SHP77 (cell line): ENCODE measurements around the gene INAFM2.
A peak's percentile ranks its signal among the peaks of the same experiment; 100 is the strongest.

Experiments used
- DNase-seq, 2 experiments: peaks; one replicate each; lab custom pipeline; 2025; lab: John Stamatoyannopoulos, UW

INAFM2 gene

DNA sequence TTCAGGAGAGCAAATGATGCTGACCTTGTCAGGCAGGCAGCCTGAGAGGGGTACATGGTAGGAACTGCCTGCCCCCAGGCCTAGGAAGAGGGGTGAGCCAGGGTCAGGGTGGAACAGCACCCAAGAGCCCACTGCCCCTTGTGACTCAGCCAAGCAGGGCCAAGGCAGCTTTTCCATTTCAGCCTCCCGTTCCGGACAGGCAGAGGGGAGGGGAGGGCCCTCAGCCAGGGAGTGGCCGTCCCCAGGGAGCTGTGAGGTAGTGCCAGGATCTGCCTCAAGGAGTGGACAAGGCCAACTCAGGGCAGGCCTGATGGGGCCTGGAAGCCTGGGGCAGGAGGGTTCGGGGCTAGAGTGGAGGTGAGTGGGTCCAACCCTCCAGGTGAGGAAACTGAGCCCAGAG is 35.5 kb upstream of the INAFM2 start:
- DNase-seq = no peak

DNA sequence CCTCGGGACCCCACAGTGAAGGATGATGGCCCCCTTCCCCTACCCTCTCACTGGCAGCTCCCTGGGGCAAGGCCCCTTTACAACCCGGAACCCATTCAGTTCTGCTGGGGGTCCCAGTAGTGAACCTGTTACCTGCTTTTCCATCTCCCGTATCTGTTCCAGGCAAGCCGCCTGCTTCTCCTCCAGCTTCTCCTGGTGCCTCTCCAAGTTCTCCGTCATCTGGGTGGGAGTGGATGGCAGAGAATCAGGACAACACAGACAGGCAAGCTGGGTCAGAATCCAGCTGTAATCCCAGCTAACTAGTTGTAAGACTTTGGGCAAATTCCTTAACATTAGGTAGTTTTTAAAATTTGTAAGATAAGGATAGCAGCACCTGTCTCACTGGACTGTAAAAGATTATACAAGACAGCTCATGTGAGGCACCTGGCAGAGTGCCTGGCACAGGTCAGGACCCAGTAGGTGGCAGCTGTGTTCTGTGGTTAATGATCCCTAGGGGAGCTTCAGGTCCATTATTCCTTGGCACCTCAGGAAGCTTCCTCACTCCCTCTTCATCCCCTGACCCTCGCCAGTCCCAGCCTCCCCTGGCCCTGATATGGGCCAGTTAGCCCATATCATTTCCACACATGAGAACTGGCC is 34.2 kb upstream of the INAFM2 start:
- peak in 1 of 2 experiments; percentile 37 for DNase-seq

DNA sequence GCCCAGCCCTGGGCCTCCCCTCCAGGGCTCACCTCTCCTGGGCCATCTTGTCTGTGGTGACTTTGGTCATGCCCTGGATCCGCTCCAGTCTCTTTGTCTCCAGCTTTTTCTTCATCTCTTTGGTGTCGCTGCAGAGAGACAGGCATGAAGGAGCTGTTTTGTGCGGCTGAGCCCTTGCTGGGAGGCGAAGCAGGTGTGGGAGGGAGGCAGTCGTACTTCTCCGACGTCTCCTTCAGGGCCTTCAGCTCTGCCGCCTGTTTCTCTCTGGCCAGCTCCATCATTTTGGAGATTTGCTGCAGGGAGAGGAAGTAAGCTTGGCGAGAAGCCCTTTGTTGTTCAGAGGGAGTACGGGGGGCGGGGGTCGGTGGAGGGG is 33.0 kb upstream of the INAFM2 start:
- no peak for DNase-seq

DNA sequence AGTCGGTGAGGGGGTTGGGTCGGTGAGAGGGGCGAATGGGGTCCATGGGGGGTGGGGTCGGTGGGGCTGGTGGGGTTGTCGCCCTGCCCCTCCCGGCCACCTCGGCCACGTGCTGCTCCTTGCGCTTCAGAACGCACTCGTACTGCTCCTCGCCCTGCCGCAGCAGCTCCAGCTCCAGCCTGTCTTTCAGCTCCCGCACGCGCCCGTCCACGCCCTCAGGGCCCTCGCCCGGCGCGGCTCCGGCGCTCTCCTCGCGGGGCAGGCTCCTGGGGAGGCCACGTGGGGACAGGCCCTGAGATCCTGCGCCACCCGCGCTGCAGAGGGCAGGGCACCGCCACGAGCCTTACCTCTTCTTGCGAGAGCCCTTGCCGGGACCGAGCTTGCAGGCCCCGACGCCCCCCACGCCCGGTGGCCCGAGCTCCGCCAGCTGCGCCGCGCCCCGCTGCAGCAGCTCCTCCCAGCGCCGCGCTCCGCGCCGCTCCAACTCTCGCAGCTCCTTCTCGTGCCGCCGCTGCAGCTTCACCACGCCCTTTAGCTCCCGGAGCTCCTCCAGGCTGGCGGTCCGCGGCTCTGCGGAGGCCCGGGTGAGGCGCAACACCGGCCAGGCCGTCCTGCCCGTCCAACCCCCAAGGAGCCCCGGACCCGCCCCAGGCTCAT is 32.4 kb upstream of the INAFM2 start:
- DNase-seq = peak; percentile 49 to 75

DNA sequence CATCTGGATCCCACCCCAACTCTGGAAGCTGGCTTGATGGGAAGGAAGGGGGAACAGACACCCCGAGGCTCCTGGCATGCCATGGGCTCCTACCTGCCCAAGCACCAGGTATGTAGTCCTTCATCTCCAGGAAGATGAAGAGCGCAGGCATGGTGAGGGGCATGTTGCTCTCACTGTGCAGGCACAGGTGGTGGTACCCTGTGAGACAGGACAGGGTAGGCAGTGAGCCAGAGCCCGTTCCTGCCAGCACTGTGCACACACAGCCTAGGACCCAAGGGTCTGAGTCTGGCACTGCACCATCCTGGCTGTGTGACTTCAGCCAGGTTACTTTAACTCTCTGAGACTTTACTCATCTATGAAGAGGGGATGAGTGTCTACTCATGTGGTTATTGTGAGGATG is 31.2 kb upstream of the INAFM2 start:
- no peak for DNase-seq

DNA sequence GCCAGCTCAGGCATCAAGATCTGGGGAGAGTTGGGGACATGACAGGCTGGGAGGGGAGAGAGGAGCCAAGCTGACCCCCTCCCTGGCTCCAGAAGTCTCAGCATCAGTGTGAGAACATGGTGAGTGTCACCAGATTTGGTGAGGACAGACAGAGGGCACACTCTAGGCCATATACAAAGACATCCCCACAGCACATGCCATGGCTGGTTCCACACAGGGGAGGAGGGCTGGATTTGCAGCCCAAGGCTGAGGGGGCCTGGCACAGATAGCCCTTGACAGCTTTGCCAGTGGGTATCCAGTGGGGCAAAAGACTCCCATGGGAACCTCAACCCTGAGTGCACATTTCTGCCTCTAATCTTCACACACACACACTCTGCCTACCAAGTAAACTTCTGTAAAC is 30.5 kb upstream of the INAFM2 start:
- DNase-seq = no peak

DNA sequence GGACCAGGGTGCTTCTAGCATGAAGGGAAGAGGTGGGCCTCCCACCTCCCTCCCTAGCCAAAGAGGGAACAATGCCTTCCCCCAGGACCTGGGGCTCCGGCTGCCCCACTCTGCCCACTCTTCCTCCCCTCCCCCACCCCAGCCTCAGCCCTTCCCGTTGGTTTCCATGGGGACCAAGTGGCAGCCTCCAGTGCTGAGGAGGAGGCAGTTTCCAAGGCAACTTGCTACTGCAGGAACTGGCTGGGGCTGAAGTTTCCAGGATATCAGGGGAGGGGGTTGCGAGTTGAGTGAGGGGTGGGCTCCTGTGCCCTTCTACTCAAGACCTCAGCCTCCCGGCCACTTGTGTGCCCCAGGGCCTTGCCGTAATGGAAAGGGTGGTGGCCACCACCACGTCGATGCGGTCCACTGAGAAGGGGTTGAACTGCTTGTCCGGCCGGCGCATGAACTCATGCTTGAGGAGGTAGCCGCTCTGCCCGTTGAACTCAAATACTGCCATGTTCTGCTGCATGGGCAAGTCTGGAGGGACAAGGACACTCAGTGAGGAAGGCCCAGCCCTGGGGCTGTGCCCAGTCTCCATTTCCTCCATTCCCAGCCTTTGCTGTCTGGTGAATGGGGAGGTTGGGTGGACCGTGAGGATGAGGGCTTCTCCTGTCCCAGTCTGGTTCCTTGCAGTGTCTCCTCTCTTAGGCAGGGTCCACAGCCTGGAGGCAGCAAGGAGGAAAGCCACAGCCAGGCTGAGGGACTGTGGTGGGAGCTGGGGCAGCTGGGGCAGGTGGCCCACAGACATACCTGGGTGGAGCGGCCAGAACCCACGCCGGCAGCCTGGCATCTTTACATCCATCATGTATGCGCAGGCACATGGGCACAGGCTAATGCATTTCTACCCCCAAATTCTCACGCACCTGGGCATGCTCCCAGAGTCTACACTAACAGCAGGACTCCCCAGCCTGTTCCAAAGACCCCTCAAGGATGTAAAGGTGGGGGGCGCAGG is 29.3 kb upstream of the INAFM2 start:
- no peak for DNase-seq

DNA sequence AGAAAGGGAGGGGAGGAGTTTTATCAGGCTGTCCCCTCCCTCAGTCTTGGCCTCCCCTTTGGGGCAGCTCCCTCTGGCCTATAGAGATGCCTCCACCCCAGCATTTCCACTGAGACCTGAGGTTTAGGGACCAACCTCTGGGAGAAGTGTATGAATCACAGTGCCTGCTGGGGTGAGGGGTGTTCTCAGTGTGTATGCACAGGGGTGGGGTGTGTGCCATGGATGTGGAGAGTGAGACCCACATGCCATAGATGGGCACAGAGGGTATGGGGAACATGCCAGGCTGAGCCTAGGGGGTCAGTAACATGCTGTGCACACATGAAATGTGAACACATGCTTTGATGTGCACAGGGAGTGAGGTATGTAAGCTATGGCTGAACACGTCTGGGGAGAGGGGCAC is 28.2 kb upstream of the INAFM2 start:
- DNase-seq = no peak

DNA sequence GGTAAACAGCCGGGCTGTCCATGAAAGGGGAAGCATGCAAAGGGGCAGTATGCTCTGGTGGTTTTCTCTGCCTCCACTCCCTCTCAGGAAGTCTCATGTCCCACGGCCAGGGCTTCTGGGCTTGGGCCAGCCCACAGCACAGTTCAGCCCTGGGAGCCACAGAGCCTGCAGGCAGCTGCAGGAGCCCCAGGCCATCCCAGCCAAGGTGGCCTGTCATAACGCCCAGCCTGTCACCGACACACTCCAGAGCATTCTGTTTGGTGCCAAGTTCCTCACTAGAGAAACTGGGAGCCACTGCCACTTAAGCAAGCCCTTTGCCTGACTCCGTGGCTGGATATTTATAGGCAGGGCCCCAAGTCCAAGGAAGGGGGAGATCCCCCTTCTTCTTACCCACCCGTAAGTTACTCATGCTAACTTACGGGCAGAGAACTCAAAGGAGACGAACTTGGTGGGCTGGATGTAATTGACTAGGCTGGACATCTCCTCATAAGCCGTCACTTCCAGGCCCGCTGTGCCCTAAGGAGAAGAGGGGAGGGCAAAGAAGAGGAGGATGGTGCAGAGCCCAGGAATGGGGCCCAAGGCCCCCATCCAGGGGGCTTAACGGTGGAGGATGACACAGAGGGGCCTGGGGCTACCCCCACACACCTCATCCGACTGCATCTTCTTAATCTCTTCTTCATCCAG is 27.5 kb upstream of the INAFM2 start:
- DNase-seq = no peak

DNA sequence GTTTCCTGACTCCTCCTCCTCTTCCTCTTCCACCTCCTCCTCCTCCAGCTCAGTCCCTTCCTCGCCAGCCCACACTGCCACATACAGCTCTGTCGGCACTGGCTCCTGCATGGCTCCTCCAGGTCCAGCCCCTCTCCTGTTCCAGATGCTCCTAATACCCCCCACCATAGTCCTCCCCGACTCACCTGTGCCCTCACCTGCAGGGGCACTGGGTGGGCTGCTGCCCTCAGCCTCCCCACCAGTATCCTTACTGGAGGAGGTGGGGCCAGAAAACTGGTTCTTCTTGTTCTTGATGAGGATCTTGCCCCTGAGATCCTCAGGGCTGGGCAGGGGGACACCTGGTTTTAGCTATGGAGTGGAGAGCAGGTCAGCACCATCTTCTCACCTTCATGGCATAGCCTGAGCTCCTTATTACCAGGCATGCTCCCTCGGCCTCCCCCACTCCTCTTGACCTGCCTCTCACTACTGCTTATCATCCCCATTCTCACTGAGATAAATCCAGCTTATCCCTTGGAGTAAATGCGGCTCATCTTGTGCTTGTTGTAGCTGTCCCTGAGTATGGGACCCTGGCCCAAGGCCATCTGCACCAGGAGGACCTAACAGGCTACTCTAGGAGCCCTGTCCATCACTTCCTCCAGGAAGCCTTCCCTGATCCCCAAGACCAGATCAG is 26.8 kb upstream of the INAFM2 start:
- no peak for DNase-seq

DNA sequence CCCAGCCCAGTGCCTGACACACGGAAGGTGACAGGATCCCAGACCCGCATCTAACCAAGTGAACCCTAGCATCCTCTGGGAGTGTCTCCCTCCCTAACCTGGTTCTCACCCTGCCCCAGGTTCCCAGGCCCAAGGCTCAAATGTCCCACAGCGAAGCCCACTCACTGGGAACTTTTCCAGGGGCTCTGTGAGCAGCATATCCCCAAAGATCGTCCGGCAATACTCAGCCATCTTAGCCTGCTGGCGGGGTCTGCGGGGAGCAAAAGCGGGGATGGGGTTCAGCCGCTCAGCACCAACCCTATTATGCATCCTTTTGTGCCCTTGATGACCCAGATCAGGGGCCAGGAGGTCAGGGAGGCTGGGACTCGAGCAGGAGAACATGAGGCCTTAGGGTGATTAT is 26.1 kb upstream of the INAFM2 start:
- DNase-seq = no peak

DNA sequence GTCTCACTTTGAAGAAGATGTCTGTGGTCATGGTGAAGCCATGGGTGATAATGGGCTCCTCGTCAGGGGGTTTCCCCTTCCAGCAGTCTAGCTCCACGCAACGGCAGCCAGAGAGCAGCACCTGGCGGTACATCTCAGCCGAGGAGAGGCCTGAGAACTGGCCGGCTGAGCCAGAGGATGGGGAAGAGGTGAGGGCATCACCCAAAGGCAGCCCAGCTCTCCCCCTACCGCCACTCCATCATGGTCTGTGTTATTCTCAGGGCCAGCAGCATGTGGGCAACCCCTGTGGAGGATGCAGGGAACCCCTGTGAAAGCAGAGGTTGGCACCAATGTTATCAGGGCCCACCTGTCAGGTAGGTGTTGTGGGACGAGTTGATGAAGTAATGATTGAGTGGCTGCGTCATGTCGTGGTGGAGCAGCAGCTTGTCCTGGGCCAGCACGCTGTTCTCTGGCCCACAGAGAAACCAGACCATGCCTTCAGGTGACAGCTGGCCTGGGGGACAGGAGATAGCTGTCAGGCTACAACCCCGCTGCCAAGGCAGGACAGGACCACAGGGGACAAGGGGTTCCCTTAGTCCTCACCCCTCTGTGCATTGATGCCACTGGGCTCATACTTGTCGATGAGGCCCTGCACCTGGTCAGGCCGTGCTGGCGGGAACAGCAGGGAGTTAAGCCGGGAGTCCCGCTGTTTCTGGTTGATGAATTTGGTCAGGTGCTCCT is 25.1 kb upstream of the INAFM2 start:
- no peak for DNase-seq

DNA sequence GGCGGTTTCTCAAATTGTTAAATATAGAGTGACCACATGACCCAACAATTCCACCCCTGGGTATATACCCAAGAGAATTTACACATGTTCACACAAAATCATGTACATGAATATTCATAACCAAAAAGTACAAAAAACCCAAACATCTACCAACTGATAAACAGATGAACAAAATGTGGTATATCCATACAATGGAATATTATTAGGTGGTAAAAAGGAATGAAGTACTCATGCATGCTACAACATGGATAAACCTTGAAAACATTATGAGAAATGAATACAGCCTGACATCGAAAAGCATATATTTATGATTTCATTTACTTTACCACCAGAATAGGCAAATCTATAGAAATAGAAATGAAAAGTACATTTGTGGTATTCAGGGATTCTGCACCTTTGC is 23.1 kb upstream of the INAFM2 start:
- DNase-seq = no peak

DNA sequence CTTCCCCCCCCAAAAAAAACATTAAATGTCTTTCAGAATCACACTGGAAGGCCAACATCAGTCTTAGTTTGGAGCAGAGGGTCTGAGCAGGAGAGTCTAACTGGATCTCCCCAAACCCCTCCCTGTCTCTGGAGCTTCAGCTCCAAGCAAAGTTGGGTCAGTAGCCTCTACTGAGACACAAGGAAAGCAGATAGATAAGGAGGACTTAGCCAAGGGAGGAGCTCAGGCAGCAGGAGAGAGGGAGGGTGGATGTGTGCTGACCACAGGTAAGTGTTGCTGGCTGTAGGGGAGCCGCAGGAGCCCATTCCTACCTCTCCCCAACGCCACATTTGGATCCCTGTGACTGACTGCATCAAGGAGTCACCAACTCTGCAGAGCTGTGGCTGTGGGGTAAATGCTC is 22.7 kb upstream of the INAFM2 start:
- DNase-seq = no peak

DNA sequence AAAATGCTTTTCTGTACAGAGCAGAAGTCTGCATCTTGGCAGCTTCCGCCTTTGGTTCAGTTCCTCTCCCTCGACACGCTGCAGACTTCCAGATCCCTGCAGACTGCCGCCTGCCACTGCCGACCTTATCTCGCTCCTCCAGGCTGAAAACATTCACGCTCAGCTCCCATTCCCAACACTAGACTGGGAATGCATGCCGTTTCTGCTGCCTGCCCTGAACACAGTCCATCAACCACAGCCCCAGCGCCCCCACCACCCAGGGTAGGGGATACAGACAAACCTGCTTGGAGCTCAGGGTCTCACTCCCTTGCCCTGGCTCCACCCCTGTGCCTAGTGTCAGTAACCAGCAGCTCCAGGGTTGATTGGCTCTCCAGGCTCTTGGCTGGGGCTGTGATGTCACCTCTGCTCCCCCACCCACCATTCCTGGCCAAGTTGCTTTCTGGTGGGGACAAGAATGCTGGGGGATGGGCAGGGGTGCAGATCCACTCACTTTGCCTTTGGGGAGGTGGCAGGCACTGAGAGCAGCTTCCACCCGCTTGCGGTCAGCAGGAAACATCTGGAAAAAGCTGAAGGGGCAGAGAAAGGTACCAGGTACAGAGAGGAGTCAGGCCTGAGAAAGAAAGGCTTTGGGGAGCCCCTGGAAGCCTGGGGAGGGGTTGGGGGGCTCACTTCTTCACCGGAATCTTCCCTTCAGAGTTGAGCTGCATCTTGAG is 21.9 kb upstream of the INAFM2 start:
- no peak for DNase-seq

DNA sequence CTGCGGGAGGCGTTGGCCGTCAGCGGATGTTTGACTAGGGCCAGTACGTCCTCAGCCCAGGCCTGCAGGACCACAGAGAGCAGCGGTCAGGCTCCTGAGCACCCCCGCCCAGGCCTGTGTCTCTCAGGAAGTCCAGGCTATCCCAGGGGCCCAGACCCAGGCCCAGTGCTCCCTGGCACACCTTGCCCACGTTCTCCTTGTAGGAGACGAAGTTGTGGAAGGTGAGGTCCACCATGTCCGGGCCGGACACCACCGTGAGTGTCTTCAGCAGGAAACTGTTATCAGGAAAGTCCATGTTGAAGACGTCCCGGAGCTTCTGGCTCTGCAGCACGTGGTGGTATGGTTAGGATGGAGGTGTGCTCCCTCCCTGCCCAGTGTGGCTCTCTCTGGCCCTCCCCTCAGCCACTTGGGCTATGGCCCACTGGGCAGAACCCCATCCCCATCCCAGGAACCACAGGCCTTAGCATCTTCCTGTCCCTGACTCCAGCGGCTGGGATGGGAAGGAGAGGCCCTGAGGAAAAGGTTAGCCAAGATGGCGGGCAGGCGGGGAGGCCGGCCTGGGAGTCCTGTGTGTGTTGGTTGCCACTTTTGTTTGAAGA is 21.1 kb upstream of the INAFM2 start:
- no peak for DNase-seq

DNA sequence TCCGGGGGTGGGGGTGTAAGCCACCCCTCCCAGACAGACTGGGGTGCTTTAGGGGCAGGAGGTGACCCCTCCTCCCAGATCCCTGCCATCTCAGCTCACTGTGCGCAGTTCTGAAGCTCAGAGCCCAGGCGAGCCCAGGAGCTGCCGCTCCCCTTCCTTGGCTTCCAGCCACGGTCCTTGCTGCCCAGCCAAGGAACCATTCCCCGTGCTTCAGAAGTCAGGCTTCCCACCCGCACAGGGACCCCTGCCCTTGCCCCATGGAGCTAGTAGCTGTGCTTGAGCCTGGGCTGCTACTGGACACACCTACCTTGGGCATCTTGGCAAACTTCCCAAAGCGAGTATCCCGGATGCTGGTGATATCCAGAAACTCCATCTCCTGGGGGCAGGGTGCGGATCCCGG is 20.5 kb upstream of the INAFM2 start:
- DNase-seq = no peak

DNA sequence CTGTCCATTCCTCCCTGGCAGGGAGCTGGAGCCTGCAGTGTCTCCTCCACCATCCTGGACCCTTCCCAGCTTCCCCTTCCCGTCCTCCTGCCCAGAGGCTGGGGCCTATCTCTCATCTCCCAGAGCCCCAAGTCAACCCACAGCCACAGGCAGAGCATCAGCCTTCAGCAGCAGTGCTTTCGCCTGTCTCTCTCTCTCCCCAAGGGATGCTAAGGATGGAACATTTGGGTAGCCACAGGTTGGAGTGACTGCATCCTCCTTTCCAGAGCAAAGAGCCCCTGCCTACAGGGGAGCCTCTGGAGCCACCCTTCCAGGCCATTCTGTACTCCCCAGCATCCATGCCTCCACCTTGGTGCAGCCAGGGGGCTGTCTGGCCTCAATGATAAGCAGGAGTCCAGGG is 19.9 kb upstream of the INAFM2 start:
- DNase-seq = no peak

DNA sequence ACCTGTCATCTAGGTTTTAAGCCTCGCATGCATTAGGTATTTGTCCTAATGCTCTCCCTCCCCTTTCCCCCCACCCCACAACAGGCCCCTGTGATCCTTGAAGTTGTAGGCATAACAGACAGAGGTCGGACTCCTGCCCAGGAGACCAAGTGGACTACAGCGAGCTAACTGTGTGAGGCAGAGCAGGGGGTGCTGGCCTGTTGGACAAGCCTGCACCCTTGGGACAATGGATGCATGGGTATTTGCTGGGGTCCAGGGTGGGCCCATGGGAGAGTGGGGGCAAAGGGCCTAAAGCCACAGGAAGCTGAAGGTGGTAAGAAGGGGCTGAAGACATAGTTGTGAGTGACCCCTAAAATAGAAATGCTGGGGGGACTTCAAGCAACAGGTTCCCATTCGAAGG is 18.2 kb upstream of the INAFM2 start:
- no peak for DNase-seq

DNA sequence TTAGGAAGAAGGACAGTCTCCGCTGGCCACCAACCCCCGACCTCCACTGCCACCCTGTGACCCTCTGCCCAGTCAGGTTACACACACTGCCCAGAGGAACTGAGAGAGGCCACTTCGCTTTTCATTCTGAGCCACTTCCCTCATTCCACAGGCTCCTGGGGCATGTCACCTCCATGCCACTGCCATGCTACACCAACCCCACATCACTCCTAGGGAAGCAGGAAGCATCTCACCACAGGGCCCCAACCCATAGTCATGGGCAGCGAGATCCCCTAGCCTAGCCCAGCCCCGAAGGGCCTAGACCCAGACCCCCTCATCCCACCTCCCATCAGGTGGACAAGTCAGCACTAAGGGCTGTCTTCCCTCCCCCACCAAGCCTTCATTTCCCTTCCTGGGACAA is 17.1 kb upstream of the INAFM2 start:
- no peak for DNase-seq
